IgD-negative memory B cell (primary cell): ENCODE results near the gene POLG. TPM values are rescaled to one million over a fixed set of nuclear protein-coding genes. Genes with fewer than 3 reads are reported as not detected.

Source experiments
- H3K27ac Mint-ChIP-seq, 3 donors: one replicate each; pipeline ENCODE4 v1.8.0; 2020 to 2022; ENCODE audit warnings: mild to moderate bottlenecking in 3 of 3, mixed read lengths in 3 of 3, moderate library complexity in 1 of 3
- H3K27me3 Mint-ChIP-seq: one replicate; pipeline ENCODE4 v1.8.0; 2021; ENCODE audit warnings: mixed read lengths
- H3K36me3 Mint-ChIP-seq: one replicate; pipeline ENCODE4 v1.8.0; 2020; ENCODE audit warnings: mild to moderate bottlenecking, mixed read lengths
- H3K4me1 Mint-ChIP-seq, 3 donors: one replicate each; pipeline ENCODE4 v1.8.0; 2020 to 2022; ENCODE audit warnings: mixed read lengths in 3 of 3, mild to moderate bottlenecking in 1 of 3
- H3K4me3 Mint-ChIP-seq, 4 donors: one replicate each; pipeline ENCODE4 v1.8.0; 2020 to 2022; ENCODE audit warnings: mild to moderate bottlenecking in 4 of 4, mixed read lengths in 4 of 4, moderate library complexity in 3 of 4
- H3K9me3 Mint-ChIP-seq, 3 donors: one replicate each; pipeline ENCODE4 v1.8.0; 2020 to 2021; ENCODE audit warnings: mixed read lengths in 3 of 3, mild to moderate bottlenecking in 1 of 3
- polyA plus RNA-seq: library from polyadenylated mRNA; unstranded; fragments of 300-500 nt; fragmentation: Illumina TruSeq; gene quantifications from one replicate; pipeline ENCODE4 v1.2.3, GENCODE V29; 2021

Gene POLG
- polyA plus RNA-seq, 1 donor from 2014 or later, result 46.5 TPM

DNA sequence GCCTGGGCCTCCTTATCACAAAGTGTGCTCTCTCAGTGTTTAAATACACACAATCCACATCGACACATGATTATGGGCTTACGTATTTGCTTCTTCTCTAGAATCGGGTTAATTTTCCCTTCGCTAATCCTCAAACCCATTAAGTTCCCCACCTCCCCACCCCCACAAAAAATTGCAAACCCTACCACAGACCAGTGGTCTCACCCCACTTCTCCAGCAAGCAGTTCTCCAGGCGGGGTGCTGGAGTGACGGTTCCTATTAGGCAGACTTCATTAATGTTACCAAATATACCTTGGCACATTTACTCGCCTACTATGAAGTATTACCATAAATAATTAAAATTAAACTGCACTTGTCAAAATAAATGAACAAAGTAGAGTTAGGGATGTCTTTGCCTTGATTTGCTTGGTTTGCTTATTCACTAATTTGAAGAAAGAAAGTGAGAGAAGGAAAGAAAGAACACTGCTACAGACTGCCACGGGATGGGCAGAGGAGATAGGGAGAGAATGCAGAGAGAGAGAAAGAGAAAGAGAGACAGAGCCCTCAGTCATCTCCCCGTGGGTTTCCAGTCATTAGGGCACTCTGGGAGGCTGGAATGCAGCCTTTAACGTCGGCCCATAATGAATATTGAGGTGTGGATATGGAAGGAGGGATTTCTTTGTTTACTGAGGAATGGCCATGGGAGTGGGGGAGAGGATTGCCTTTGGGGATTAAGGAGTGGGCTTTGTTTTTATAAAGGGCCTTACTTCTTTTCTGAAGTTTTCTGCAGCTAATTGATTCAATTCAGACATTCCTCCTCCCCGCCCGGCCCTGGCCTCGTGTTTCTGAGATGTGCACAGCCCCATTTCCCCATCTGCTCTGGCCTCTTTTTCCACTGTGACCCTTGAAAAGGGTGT is 39.7 kb upstream of the POLG start:
- Mint-ChIP-seq H3K4me3 (no peak overlapping the region), H3K27me3 (peaks cover 65% of the 10 kb centered on the region), H3K9me3 (peaks cover 0 to 3% (median 0%) of the 10 kb centered on the region in 3 donors), H3K36me3 (peaks cover 3% of the 10 kb centered on the region), H3K4me1 (peaks cover 2 to 6% (median 4%) of the 10 kb centered on the region in 3 donors), H3K27ac (no peak overlapping the region)

GRCh38 chr15:89372069-89372935 is 37.7 kb upstream of the POLG start:
- H3K36me3 Mint-ChIP-seq, result peaks cover 3% of the 10 kb centered on the region
- H3K9me3 Mint-ChIP-seq, result peaks cover 0 to 3% (median 0%) of the 10 kb centered on the region in 3 donors
- H3K27me3 Mint-ChIP-seq, result peaks cover 66% of the 10 kb centered on the region
- peaks cover 4 to 11% (median 6%) of the 10 kb centered on the region in 3 donors for H3K4me1 Mint-ChIP-seq
- peak overlapping the region in 1 of 4 donors; percentile 77 for H3K4me3 Mint-ChIP-seq
- peak overlapping the region in 1 of 3 donors; percentile 10 for H3K27ac Mint-ChIP-seq

DNA sequence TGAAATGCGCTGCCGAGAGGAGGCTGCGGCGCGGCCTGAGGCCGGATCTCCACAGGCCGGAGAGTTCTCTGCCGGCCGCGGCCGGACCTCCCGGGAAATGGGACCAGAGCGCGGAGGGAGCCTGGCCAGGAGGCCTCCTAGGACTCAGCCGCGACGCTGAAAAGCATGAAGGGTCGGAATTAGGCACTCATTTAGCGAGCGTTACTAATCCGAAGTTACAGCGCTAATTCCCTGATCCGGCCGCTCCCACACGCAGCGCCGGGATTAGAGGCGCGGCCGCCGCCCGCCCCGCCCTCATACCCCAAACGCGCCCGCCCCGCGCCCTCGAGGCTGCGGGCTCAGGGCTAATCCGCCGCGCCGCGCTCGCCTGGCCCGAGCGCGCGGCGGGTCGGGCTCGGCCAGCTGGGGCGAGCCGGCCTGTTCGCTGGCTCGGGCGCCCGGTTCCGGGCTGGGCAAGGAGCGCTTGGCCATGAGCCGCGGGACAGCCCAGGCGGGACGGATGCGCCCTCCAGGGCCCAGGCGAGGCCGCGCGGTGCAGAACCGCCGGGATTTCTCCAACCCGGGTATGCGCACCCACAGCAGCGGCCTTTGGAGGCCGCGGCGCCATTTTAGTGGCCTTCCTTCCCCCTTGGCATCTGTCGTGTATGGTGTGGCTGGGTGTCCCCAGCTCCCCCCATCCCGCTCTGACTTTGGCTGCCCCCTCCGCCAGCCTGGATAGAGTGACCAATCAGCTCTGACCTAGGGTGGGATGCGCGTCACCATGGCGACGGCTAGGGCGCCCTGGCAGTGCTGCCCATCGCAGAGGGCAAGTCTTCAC is 36.8 kb upstream of the POLG start:
- no peak overlapping the region for H3K27ac Mint-ChIP-seq
- peak overlapping the region in 1 of 4 donors; percentile 58 for H3K4me3 Mint-ChIP-seq
- H3K36me3 Mint-ChIP-seq, result peaks cover 3% of the 10 kb centered on the region
- peaks cover 9 to 11% (median 10%) of the 10 kb centered on the region in 3 donors for H3K4me1 Mint-ChIP-seq
- H3K27me3 Mint-ChIP-seq, result peaks cover 66% of the 10 kb centered on the region
- H3K9me3 Mint-ChIP-seq, result peaks cover 0 to 2% (median 0%) of the 10 kb centered on the region in 3 donors

GRCh38 chr15:89370978-89371227 is 36.3 kb upstream of the POLG start:
- peaks cover 0 to 2% (median 0%) of the 10 kb centered on the region in 3 donors for H3K9me3 Mint-ChIP-seq
- no peak overlapping the region for H3K27ac Mint-ChIP-seq
- peak overlapping the region in 1 of 4 donors; percentile 60 for H3K4me3 Mint-ChIP-seq
- H3K4me1 Mint-ChIP-seq, result peaks cover 10 to 12% (median 11%) of the 10 kb centered on the region in 3 donors
- H3K36me3 Mint-ChIP-seq, result peaks cover 3% of the 10 kb centered on the region
- H3K27me3 Mint-ChIP-seq, result peaks cover 68% of the 10 kb centered on the region

DNA sequence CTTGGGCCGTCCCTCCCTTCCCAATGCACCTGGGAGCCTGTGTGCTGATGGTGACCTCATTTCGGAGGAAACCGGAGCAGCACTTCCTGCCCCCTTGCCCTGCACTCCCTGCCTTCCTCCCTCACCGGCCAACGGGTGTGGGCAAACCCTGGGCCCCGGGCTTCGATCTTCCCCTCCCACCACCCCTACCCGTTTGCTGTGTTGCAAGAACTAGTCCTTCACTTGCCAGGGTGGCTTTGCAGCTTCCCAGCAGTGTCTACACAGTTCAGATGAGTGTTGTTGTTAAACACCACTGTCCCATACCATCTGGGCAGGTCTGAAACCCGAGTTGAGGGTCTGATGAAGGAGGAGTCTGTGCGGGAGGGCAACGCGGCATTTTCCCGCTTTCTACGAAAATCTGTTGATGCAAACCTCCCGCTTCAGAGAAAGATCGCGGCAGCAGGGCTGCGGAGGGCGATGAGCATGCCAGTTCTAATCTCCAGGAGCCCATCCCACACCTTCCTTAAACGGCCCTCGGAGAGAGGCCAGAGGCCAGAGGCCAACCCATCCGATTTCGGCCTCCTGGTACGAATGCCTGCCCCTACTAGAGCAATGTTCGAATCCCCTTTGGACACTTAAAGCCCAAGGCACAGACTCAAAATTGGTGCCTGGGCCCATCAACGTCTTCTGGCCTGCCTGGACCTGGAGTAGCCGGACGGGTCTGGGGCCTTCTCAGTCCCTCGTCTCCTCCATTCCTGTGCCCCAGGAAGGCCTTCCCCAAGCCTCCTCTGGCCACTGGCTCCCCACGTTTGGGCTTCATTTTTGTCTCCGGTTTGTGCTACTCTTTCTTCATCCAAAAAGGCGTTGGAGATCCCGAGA is 35.7 kb upstream of the POLG start:
- Mint-ChIP-seq H3K4me3 (peak overlapping the region in 2 of 4 donors; percentile 22 to 60), H3K9me3 (peaks cover 0 to 2% (median 0%) of the 10 kb centered on the region in 3 donors), H3K27ac (peak overlapping the region in 1 of 3 donors; percentile 5), H3K4me1 (peaks cover 10 to 12% (median 11%) of the 10 kb centered on the region in 3 donors), H3K36me3 (peaks cover 3% of the 10 kb centered on the region), H3K27me3 (peaks cover 67% of the 10 kb centered on the region)

- H3K4me3 Mint-ChIP-seq, result peak overlapping the region in 1 of 4 donors; percentile 14
- H3K4me1 Mint-ChIP-seq, result peaks cover 10 to 12% (median 11%) of the 10 kb centered on the region in 3 donors
- peaks cover 0 to 2% (median 0%) of the 10 kb centered on the region in 3 donors for H3K9me3 Mint-ChIP-seq
- peaks cover 2% of the 10 kb centered on the region for H3K36me3 Mint-ChIP-seq
- H3K27me3 Mint-ChIP-seq, result peaks cover 66% of the 10 kb centered on the region
- peak overlapping the region; percentile 8 to 47 (median 35) for H3K27ac Mint-ChIP-seq
Observed at GRCh38 chr15:89369341-89369947, 34.8 kb upstream of the POLG start.

GRCh38 chr15:89368566-89369223 is 34.1 kb upstream of the POLG start:
- Mint-ChIP-seq H3K27ac (peak overlapping the region in 1 of 3 donors; percentile 68), H3K9me3 (peaks cover 0 to 4% (median 0%) of the 10 kb centered on the region in 3 donors), H3K4me1 (peaks cover 10 to 12% (median 11%) of the 10 kb centered on the region in 3 donors), H3K4me3 (peak overlapping the region; percentile 14 to 83 (median 44)), H3K36me3 (peaks cover 2% of the 10 kb centered on the region), H3K27me3 (peaks cover 67% of the 10 kb centered on the region)

DNA sequence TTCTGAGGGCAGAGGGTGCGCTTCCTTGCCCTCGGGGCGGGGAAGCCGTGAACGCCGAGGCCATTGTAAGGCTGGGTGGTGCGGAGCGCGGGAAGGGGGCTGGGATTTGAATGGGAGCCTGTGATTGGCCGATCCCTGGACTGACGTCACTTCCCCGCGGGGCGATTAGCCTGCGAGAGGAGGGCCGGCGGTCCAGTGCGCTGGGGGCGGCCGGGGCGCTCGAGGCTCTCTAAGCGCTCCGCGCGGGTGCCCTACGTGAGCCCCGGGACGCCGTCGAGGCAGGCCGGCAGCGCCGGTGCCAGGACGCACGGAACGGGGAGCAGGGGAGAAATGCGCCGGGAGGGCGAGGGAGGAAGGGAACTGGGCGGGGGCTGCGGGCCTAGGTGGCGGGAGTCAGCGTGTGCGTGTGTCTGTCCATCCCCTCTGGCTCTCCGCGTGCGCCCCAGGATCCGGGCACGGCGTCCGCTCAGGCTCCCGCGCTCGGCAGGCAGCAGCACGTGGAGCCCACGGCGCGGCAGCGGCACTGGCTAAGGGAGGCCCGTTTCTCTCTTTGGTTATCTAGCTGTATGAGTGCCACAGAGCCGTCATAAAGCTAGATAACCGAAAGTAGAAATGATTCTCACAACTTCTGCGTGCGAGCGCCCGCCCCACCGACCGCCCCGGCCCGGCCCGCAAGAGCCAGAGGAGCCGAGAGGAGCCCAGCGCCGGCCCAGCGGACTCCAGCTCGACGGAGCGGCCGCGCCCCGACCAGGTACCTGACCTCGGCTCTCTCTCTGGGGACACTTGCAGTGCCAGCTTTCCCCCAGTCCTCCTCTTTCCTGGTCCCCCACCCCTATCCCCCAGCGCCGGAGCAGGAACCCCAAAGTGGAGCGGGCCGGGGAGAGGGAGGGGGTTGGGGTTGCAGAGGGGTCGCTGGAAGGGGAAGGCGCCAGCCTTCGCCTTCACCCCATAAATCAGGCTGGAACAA is 33.1 kb upstream of the POLG start:
- H3K27ac Mint-ChIP-seq, result no peak overlapping the region
- H3K27me3 Mint-ChIP-seq, result peaks cover 73% of the 10 kb centered on the region
- peaks cover 0 to 4% (median 0%) of the 10 kb centered on the region in 3 donors for H3K9me3 Mint-ChIP-seq
- peak overlapping the region in 2 of 4 donors; percentile 6 to 84 for H3K4me3 Mint-ChIP-seq
- H3K36me3 Mint-ChIP-seq, result peaks cover 2% of the 10 kb centered on the region
- H3K4me1 Mint-ChIP-seq, result peaks cover 11 to 12% (median 12%) of the 10 kb centered on the region in 3 donors

GRCh38 chr15:89366656-89367393 is 32.2 kb upstream of the POLG start:
- Mint-ChIP-seq H3K36me3 (no peaks in the 10 kb centered on the region), H3K27ac (peak overlapping the region in 1 of 3 donors; percentile 72), H3K9me3 (peaks cover 0 to 4% (median 0%) of the 10 kb centered on the region in 3 donors), H3K27me3 (peaks cover 70% of the 10 kb centered on the region), H3K4me1 (peaks cover 10 to 12% (median 11%) of the 10 kb centered on the region in 3 donors), H3K4me3 (peak overlapping the region in 3 of 4 donors; percentile 6 to 84 (median 8))

DNA sequence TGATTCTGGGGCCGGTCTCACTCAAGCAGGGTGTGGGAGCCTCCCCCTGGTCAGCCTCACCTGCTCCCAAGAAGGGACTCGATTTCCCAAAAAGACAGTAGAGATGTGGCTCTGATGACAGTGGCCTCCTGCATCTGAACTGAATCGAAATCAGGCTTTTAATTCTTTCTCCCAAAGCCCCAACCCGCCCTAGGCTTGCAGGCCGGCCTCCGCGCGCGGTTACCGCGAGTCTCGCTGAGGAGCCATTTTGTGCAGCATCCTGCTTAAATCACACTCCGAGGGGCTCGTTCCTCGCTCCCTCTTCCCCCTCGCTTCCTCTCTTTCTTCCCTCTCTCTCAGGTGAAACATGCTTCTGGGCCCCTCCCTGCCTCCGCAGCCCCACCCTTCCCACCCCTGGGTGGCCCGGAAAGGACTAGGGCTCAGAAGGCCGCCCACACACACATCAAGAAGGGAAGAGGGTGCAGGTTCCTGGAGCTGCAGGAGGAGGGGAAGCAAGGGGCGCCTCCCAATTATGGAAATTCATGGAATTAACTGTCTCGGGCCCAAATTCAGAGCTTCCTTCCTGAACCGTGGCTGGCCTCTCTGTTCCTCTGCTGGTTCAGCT is 30.9 kb upstream of the POLG start:
- Mint-ChIP-seq H3K36me3 (no peaks in the 10 kb centered on the region), H3K4me1 (peaks cover 10 to 21% (median 14%) of the 10 kb centered on the region in 3 donors), H3K9me3 (peaks cover 0 to 4% (median 0%) of the 10 kb centered on the region in 3 donors), H3K27ac (peak overlapping the region in 1 of 3 donors; percentile 72), H3K27me3 (peaks cover 72% of the 10 kb centered on the region), H3K4me3 (no peak overlapping the region)
